GM23248 (cell line): ENCODE measurements around the gene CIRBP. TPM values are rescaled to one million over a fixed set of nuclear protein-coding genes. Genes with fewer than 3 reads are reported as not detected.

Experiments
- DNase-seq: peaks from one replicate; pipeline ENCODE4 v3.0.0-alpha.2; 2015
- H2AFZ ChIP-seq: fragments of 200-600 bp; sonication (generic); 2 replicates; pipeline ENCODE4 v1.6.1; 2016; ENCODE audit warnings: antibody characterized with exemption
- H3F3A ChIP-seq: fragments of 200-600 bp; sonication (generic); 2 replicates; pipeline ENCODE4 v1.6.1; 2016; ENCODE audit warnings: mild to moderate bottlenecking, antibody characterized with exemption, mixed run types; ENCODE audit not compliant: insufficient read depth
- H3K27ac ChIP-seq: fragments of 200-600 bp; sonication (generic); 2 replicates; pipeline ENCODE4 v1.5.1; 2016; ENCODE audit warnings: mild to moderate bottlenecking
- H3K27me3 ChIP-seq: fragments of 200-600 bp; sonication (generic); replicated peaks from 2 replicates; pipeline ENCODE4 v1.6.1; 2016; ENCODE audit warnings: mild to moderate bottlenecking; ENCODE audit not compliant: insufficient read depth
- H3K36me3 ChIP-seq: fragments of 200-600 bp; sonication (generic); 2 replicates; pipeline ENCODE4 v1.6.1; 2016; ENCODE audit warnings: low read depth, mild to moderate bottlenecking
- H3K4me1 ChIP-seq: fragments of 200-600 bp; sonication (generic); 2 replicates; pipeline ENCODE4 v1.6.1; 2016; ENCODE audit warnings: mild to moderate bottlenecking; ENCODE audit not compliant: insufficient read depth
- H3K4me2 ChIP-seq: fragments of 200-600 bp; sonication (generic); one replicate; pipeline ENCODE4 v1.6.1; 2016; ENCODE audit warnings: mild to moderate bottlenecking; ENCODE audit not compliant: unreplicated experiment
- H3K4me3 ChIP-seq: fragments of 200-600 bp; sonication (generic); 2 replicates; pipeline ENCODE4 v1.5.1; 2016; ENCODE audit warnings: mild to moderate bottlenecking
- H3K79me2 ChIP-seq: fragments of 200-600 bp; sonication (generic); 2 replicates; pipeline ENCODE4 v1.6.1; 2016; ENCODE audit warnings: mild to moderate bottlenecking; ENCODE audit not compliant: insufficient read depth
- H3K9ac ChIP-seq: fragments of 200-600 bp; sonication (generic); 2 replicates; pipeline ENCODE4 v1.6.1; 2016; ENCODE audit warnings: mild to moderate bottlenecking
- H3K9me2 ChIP-seq: fragments of 200-600 bp; sonication (generic); 2 replicates; pipeline ENCODE4 v1.6.1; 2016; ENCODE audit warnings: mixed run types, mild to moderate bottlenecking, moderate library complexity; ENCODE audit not compliant: insufficient read depth
- H3K9me3 ChIP-seq: fragments of 200-600 bp; sonication (generic); one replicate; pipeline ENCODE4 v1.6.1; 2017; ENCODE audit warnings: low read depth
- H4K20me1 ChIP-seq: fragments of 200-600 bp; sonication (generic); 2 replicates; pipeline ENCODE4 v1.6.0; 2016; ENCODE audit not compliant: insufficient read depth
- EZH2 ChIP-seq: fragments of 200-600 bp; sonication (generic); IDR thresholded peaks from 2 replicates; pipeline ENCODE4 v1.6.1; 2018; ENCODE audit warnings: antibody characterized with exemption, mild to moderate bottlenecking; ENCODE audit not compliant: insufficient read depth, poor library complexity, severe bottlenecking
- EZH2phosphoT487 ChIP-seq: fragments of 200-600 bp; sonication (generic); IDR thresholded peaks from 2 replicates; pipeline ENCODE4 v1.6.1; 2018; ENCODE audit warnings: antibody characterized with exemption, moderate library complexity, mild to moderate bottlenecking, low read depth; ENCODE audit not compliant: insufficient read depth
- WGBS, 2 experiments: methylation state at CpG; one replicate each; pipeline ENCODE4 v1.1.6; 2015 to 2017; ENCODE audit warnings: low lambda C conversion rate in 2 of 2, low coverage in 1 of 2; ENCODE audit errors: missing lambda C conversion rate in 2 of 2; 5-methylcytosine and 5-hydroxymethylcytosine counted together
- in situ Hi-C: fragments of 300-500 bp; cut with MboI; formaldehyde crosslinking; loops from 2 replicates; pipeline ENCODE4 v1.15.0; 2020
- polyA plus RNA-seq: library from polyadenylated mRNA; unstranded; fragments of >200 nt; fragmentation: Nextera tagmentation; extraction: Ambion mirVana; gene quantifications from 2 replicates; pipeline ENCODE4 v1.2.1, GENCODE V29; 2016
- total RNA-seq: library from RNA; depleted of rRNA; stranded (reverse); fragments of >200 nt; shearing (Covaris generic); gene quantifications from 2 replicates; pipeline ENCODE4 v1.2.3, GENCODE V29; 2014

Gene CIRBP
- total and polyA plus RNA-seq, 2 experiments from 2014 or later: 185 to 392 TPM

- 77 to 84% methylated on average over 34 to 39 of the region's 39 CpGs for WGBS, 2 experiments
- H3K27ac ChIP-seq: no peak overlapping the region
Observed at GRCh38 chr19:1235625-1236538, 33.2 kb upstream of the CIRBP start.

GRCh38 chr19:1236576-1236975 lies 32.6 kb upstream of the CIRBP start:
- no peaks in the 10 kb centered on the region for H3K27me3 ChIP-seq
- no peak overlapping the region for H2AFZ ChIP-seq
- 0 out of 2 replicates have a peak, but pooled peaks cover 4% of the 10 kb centered on the region for H3K79me2 ChIP-seq
- peaks cover 13% of the 10 kb centered on the region for H3K4me1 ChIP-seq
- DNase-seq: peak; percentile 49
- peak overlapping the region; percentile 74 for H3K4me2 ChIP-seq
- H3K9me2 ChIP-seq: no peaks in the 10 kb centered on the region
- H3K4me3 ChIP-seq: peak overlapping the region; percentile 78
- 21 to 41% methylated on average over 11 to 22 of the region's 42 CpGs for WGBS, 2 experiments
- no peaks in the 10 kb centered on the region for H3K36me3 ChIP-seq
- TF ChIP-seq EZH2 (no peak), EZH2phosphoT487 (no peak)
- no peak overlapping the region for H3K27ac ChIP-seq
- in situ Hi-C loops: no loop called here
- peaks cover 21% of the 10 kb centered on the region for H3F3A ChIP-seq
- peak overlapping the region; percentile 76 for H3K9ac ChIP-seq
- H3K9me3 ChIP-seq: no peaks in the 10 kb centered on the region
- no peaks in the 10 kb centered on the region for H4K20me1 ChIP-seq

More at GRCh38 chr19:1235625-1236538, 33.2 kb upstream of the CIRBP start:
- Histone ChIP-seq H3K9ac (peak overlapping the region; percentile 53; the same call in 1 of the 2 replicates), H3K4me2 (peak overlapping the region; percentile 20), H2AFZ (no peak overlapping the region), H3K36me3 (no peaks in the 10 kb centered on the region), H3K4me3 (peak overlapping the region; percentile 53), H3K9me3 (no peaks in the 10 kb centered on the region), H3F3A (peaks cover 21% of the 10 kb centered on the region), H3K9me2 (no peaks in the 10 kb centered on the region), H3K27me3 (no peaks in the 10 kb centered on the region), H4K20me1 (no peaks in the 10 kb centered on the region), H3K79me2 (no peaks in the 10 kb centered on the region), H3K4me1 (peaks cover 7% of the 10 kb centered on the region; the same call in 1 of the 2 replicates)
- TF ChIP-seq EZH2phosphoT487 (no peak), EZH2 (no peak)
- in situ Hi-C loops: no loop called here
- peak; percentile 58 for DNase-seq

- Histone ChIP-seq H3F3A (peaks cover 21% of the 10 kb centered on the region), H3K79me2 (peaks cover 9% of the 10 kb centered on the region), H3K9ac (peak overlapping the region; percentile 76), H3K27ac (no peak overlapping the region), H3K27me3 (no peaks in the 10 kb centered on the region), H3K9me2 (no peaks in the 10 kb centered on the region), H3K4me1 (peaks cover 13% of the 10 kb centered on the region), H3K36me3 (no peaks in the 10 kb centered on the region), H3K4me2 (peak overlapping the region; percentile 74), H3K9me3 (no peaks in the 10 kb centered on the region), H4K20me1 (no peaks in the 10 kb centered on the region), H3K4me3 (peak overlapping the region; percentile 78), H2AFZ (peak overlapping the region; percentile 70)
- peak; percentile 62 for DNase-seq
- in situ Hi-C loops: no loop called here
- WGBS, 2 experiments: 1% methylated on average over 18 to 56 of the region's 60 CpGs
- TF ChIP-seq EZH2 (no peak), EZH2phosphoT487 (no peak)
Observed at GRCh38 chr19:1237027-1237659, 32.0 kb upstream of the CIRBP start.

GRCh38 chr19:1237754-1238368 lies 31.3 kb upstream of the CIRBP start, which contains the start of gene CBARP:
Gene CBARP, minus strand, starts transcription at chr19:1238005. Its CDS starts 1,905 bp downstream, at chr19:1236100.
- peak; percentile 71 for DNase-seq

More at GRCh38 chr19:1237754-1238368, 31.3 kb upstream of the CIRBP start, which contains the start of gene CBARP:
- H3K27me3 ChIP-seq: no peaks in the 10 kb centered on the region
- peak within 1 kb of the TSS; percentile 76 for H3K9ac ChIP-seq
- H2AFZ ChIP-seq: peak within 1 kb of the TSS; percentile 70
- peaks cover 16% of the 10 kb centered on the region for H3K79me2 ChIP-seq
- in situ Hi-C loops: no loop called here
- H4K20me1 ChIP-seq: no peaks in the 10 kb centered on the region
- H3K4me2 ChIP-seq: peak within 1 kb of the TSS; percentile 74
- H3K9me2 ChIP-seq: no peaks in the 10 kb centered on the region
- no peaks in the 10 kb centered on the region for H3K36me3 ChIP-seq
- WGBS, 2 experiments: 0 to 1% methylated on average over 11 to 28 of the region's 87 CpGs
- peaks cover 17% of the 10 kb centered on the region for H3F3A ChIP-seq
- no peak within 1 kb of the TSS for H3K27ac ChIP-seq
- peak within 1 kb of the TSS; percentile 78 for H3K4me3 ChIP-seq
- H3K4me1 ChIP-seq: peaks cover 17% of the 10 kb centered on the region
- no peaks in the 10 kb centered on the region for H3K9me3 ChIP-seq
- TF ChIP-seq EZH2phosphoT487: no peak
- no peak for TF ChIP-seq EZH2
